HepG2 (cell line): Measurements from ENCODE around the gene PIRT. TPM values are rescaled to one million over a fixed set of nuclear protein-coding genes. Genes with fewer than 3 reads are reported as not detected.
"Not testable (repeated sequence)": the region's sequence is repeated elsewhere in the genome, so short reads cannot be mapped to it uniquely, and the experiment has no call there.

Experiments
- ATAC-seq: fragments of 200-7000 bp; cut with Tn5 transposase; 3 replicates; pipeline ENCODE4 v1.9.1; 2020; ENCODE audit warnings: mild to moderate bottlenecking, moderate library complexity
- BruUV-seq: library from RNA; stranded (reverse); fragments of 400-500 nt; replicated peaks from 2 replicates; lab custom pipeline; 2021; lab: Mats Ljungman, UMichigan
- CTCF ChIA-PET: fragments of 300-600 bp; formaldehyde crosslinking; extraction: SDS; loops from one replicate; lab custom pipeline; 2021; ENCODE audit warnings: low total read pairs, inconsistent platforms, low intra/inter-chr PET ratio; lab: Yijun Ruan, JAX
- POLR2A ChIA-PET: fragments of 350-600 bp; sonication (Branson Sonifier 250); formaldehyde crosslinking; loops from one replicate; lab custom pipeline; 2020; ENCODE audit warnings: antibody characterized with exemption, inconsistent platforms; lab: Yijun Ruan, JAX
- DNase-seq: peaks from one replicate; pipeline ENCODE4 v3.0.0-alpha.2; 2015; ENCODE audit warnings: low spot score
- FAIRE-seq: peaks from 3 replicates; lab custom pipeline; 2011; peaks lifted over from hg19 to GRCh38; lab: Jason Lieb, UNC
- H2AFZ ChIP-seq: one replicate; pipeline ENCODE4 v1.6.1; 2011; ENCODE audit warnings: low read length, inconsistent platforms
- H3K27ac ChIP-seq: fragments of 300-600 bp; 3 replicates; pipeline ENCODE4 v1.8.0; 2011; ENCODE audit warnings: mixed run types, mild to moderate bottlenecking, mixed read lengths, low read length, inconsistent platforms; ENCODE audit not compliant: insufficient read depth; ENCODE audit errors: extremely low read length
- H3K27me3 ChIP-seq, 2 experiments: fragments of 200-600 bp in 1 of 2; 2 replicates in 1 of 2; 3 replicates in 1 of 2; pipeline versions ENCODE4 v1.6.0 to v1.8.0; 2011; ENCODE audit warnings: low read length in 2 of 2, mild to moderate bottlenecking in 2 of 2, moderate library complexity in 2 of 2, inconsistent platforms in 1 of 2; ENCODE audit not compliant: insufficient read depth in 2 of 2, control insufficient read depth in 1 of 2
- H3K36me3 ChIP-seq, 2 experiments: fragments of 200-600 bp in 1 of 2; replicated peaks in 1 of 2; 2 replicates in 1 of 2; 3 replicates in 1 of 2; pipeline versions ENCODE4 v1.5.1 to v1.8.0; 2011; ENCODE audit warnings: low read length in 2 of 2, inconsistent platforms in 1 of 2; ENCODE audit not compliant: insufficient read depth in 2 of 2, control insufficient read depth in 1 of 2
- H3K4me1 ChIP-seq: 2 replicates; pipeline ENCODE4 v1.5.1; 2012; ENCODE audit warnings: low read length, inconsistent platforms; ENCODE audit not compliant: insufficient read depth
- H3K4me2 ChIP-seq: 2 replicates; pipeline ENCODE4 v1.6.0; 2011; ENCODE audit warnings: low read depth, low read length, inconsistent platforms
- H3K4me3 ChIP-seq, 3 experiments: fragments of 200-600 bp in 1 of 3; sonication (generic), shearing (Covaris generic) in 1 of 3; replicated peaks in 1 of 3; 2 replicates each; pipeline ENCODE4 v1.5.1; 2011 to 2016; ENCODE audit warnings: low read length in 3 of 3, inconsistent platforms in 2 of 3, low read depth in 2 of 3, mild to moderate bottlenecking in 2 of 3, control low read depth in 1 of 3, mixed read lengths in 1 of 3; ENCODE audit not compliant: insufficient read depth in 1 of 3
- H3K79me2 ChIP-seq: one replicate; pipeline ENCODE4 v1.6.1; 2011; ENCODE audit warnings: low read length, inconsistent platforms; ENCODE audit not compliant: insufficient read depth
- H3K9ac ChIP-seq: 2 replicates; pipeline ENCODE4 v1.6.0; 2011; ENCODE audit warnings: mild to moderate bottlenecking, low read depth, low read length, inconsistent platforms; ENCODE audit not compliant: insufficient read depth
- H3K9me3 ChIP-seq: 2 replicates; pipeline ENCODE4 v1.5.1; 2012; ENCODE audit warnings: mild to moderate bottlenecking, low read length
- H4K20me1 ChIP-seq: 2 replicates; pipeline ENCODE4 v1.6.0; 2011; ENCODE audit warnings: inconsistent platforms, mild to moderate bottlenecking, low read length, moderate library complexity; ENCODE audit not compliant: insufficient read depth
- ARNTL ChIP-seq: sonication (generic); formaldehyde crosslinking; IDR thresholded peaks from 2 replicates; pipeline ENCODE4 v1.4.0; 2020; ENCODE audit warnings: mild to moderate bottlenecking, missing genetic modification reagents
- BATF2 ChIP-seq: sonication (generic); formaldehyde crosslinking; IDR thresholded peaks from 2 replicates; pipeline ENCODE4 v1.8.0; 2022; ENCODE audit warnings: mild to moderate bottlenecking, missing genetic modification reagents, moderate library complexity
- E2F5 ChIP-seq: sonication (generic); formaldehyde crosslinking; conservative IDR thresholded peaks from 2 replicates; pipeline ENCODE4 v1.4.0; 2020; ENCODE audit warnings: missing genetic modification reagents
- IKZF4 ChIP-seq: sonication (generic); formaldehyde crosslinking; IDR thresholded peaks from 2 replicates; pipeline ENCODE4 v1.5.1; 2020; ENCODE audit warnings: borderline replicate concordance, mild to moderate bottlenecking, low read depth, missing genetic modification reagents; ENCODE audit errors: not compliant biosample characterization
- MLX ChIP-seq: IDR thresholded peaks from 2 replicates; pipeline ENCODE4 v1.6.1; 2016
- SOX13 ChIP-seq, 3 experiments: fragments of 450-650 bp in 1 of 3; sonication (generic) in 1 of 3; formaldehyde crosslinking in 1 of 3; IDR thresholded peaks in 2 of 3; conservative IDR thresholded peaks in 1 of 3; 2 replicates each; pipeline versions ENCODE4 v1.5.0 to v1.6.1; 2016 to 2020; ENCODE audit warnings: antibody characterized with exemption in 1 of 3, mild to moderate bottlenecking in 1 of 3, missing compliant biosample characterization in 1 of 3, missing genetic modification reagents in 1 of 3, moderate library complexity in 1 of 3
- TBX2 ChIP-seq: sonication (generic); formaldehyde crosslinking; IDR thresholded peaks from 2 replicates; pipeline ENCODE4 v1.5.0; 2020; ENCODE audit warnings: missing genetic modification reagents, mild to moderate bottlenecking, borderline replicate concordance
- THAP7 ChIP-seq: sonication (generic); formaldehyde crosslinking; IDR thresholded peaks from 2 replicates; pipeline ENCODE4 v1.8.1; 2023; ENCODE audit warnings: mild to moderate bottlenecking, missing genetic modification reagents
- THAP8 ChIP-seq: sonication (generic); formaldehyde crosslinking; IDR thresholded peaks from 2 replicates; pipeline ENCODE4 v1.5.1; 2020; ENCODE audit warnings: missing genetic modification reagents, mild to moderate bottlenecking, borderline replicate concordance
- ZC3H13 ChIP-seq: sonication (generic); formaldehyde crosslinking; IDR thresholded peaks from 2 replicates; pipeline ENCODE4 v1.8.1; 2023; ENCODE audit warnings: mild to moderate bottlenecking, missing genetic modification reagents, moderate library complexity
- ZNF441 ChIP-seq: sonication (generic); formaldehyde crosslinking; IDR thresholded peaks from 2 replicates; pipeline ENCODE4 v1.7.0; 2021; ENCODE audit warnings: missing genetic modification reagents, borderline replicate concordance
- ZNF773 ChIP-seq: sonication (generic); formaldehyde crosslinking; IDR thresholded peaks from 2 replicates; pipeline ENCODE4 v1.4.0; 2020; ENCODE audit warnings: missing genetic modification reagents, borderline replicate concordance
- ZNF780A ChIP-seq: sonication (generic); formaldehyde crosslinking; IDR thresholded peaks from 2 replicates; pipeline ENCODE4 v1.8.0; 2022; ENCODE audit warnings: mild to moderate bottlenecking, missing genetic modification reagents, moderate library complexity
- ZNF816 ChIP-seq: sonication (generic); formaldehyde crosslinking; IDR thresholded peaks from 2 replicates; pipeline ENCODE4 v1.8.0; 2022; ENCODE audit warnings: missing genetic modification reagents, mild to moderate bottlenecking, borderline replicate concordance
- WGBS: methylation state at CpG from one replicate; pipeline ENCODE4 v1.1.6; 2017; ENCODE audit warnings: low lambda C conversion rate; 5-methylcytosine and 5-hydroxymethylcytosine counted together
- in situ Hi-C: cut with HindIII; loops from 2 replicates; pipeline ENCODE4 v1.10.0; 2017; ENCODE audit warnings: low pct_unique_long_range_greater_than_20kb; ENCODE audit not compliant: extremely low pct_ligation_motif_present
- intact Hi-C: fragments of 100-400 bp; cut with micrococcal nuclease; formaldehyde crosslinking; loops from one replicate; pipeline ENCODE4 v1.10.0; 2022; ENCODE audit not compliant: unreplicated experiment
- polyA plus RNA-seq, 8 experiments: library from polyadenylated mRNA; depleted of rRNA in 3 of 8; stranded (reverse) in 7 of 8; unstranded in 1 of 8; fragments of >200 nt; fragmentation: Illumina TruSeq in 4 of 8; extraction: Trizol in 4 of 8; gene quantifications; 2 replicates each; pipeline versions ENCODE4 v1.2.1 to v1.2.3, GENCODE V29; 2011 to 2016; ENCODE audit warnings: low read depth in 4 of 8, missing spikeins in 1 of 8, mixed read lengths in 1 of 8; ENCODE audit not compliant: insufficient read depth in 1 of 8
- total RNA-seq, 5 experiments: library from RNA; depleted of rRNA; stranded (reverse); fragments of >200 nt; fragmentation: Illumina TruSeq; extraction: Trizol; gene quantifications; 2 replicates each; pipeline ENCODE4 v1.2.3, GENCODE V29; 2016; ENCODE audit warnings: low read depth in 1 of 5

PIRT gene
- total and polyA plus RNA-seq, 2 of the 13 experiments (the other 11 are each of a cell fraction or from before 2014, with no cell fraction given): not detected

GRCh38 chr17:10870336-10871050 is 32.6 kb upstream of the PIRT start:
- Histone ChIP-seq H3K9me3 (no peaks in the 10 kb centered on the region), H3K36me3 (no peaks in the 10 kb centered on the region), H3K4me1 (no peaks in the 10 kb centered on the region), H3K9ac (no peak overlapping the region), H2AFZ (no peak overlapping the region), H3K27me3 (no peaks in the 10 kb centered on the region), H3K79me2 (no peaks in the 10 kb centered on the region), H3K27ac (no peak overlapping the region), H4K20me1 (no peaks in the 10 kb centered on the region), H3K4me2 (no peak overlapping the region), H3K4me3 (no peak overlapping the region)
- in situ Hi-C loops (loop anchor here (10.0 kb wide), 2 partner anchors 1064 to 1114 kb away; no protein-coding TSS in a partner anchor), intact Hi-C loops (no loop called here)
- CTCF ChIA-PET: no interaction called here
- no peak for ATAC-seq
- POLR2A ChIA-PET: no interaction called here
- WGBS: 47% methylated on average over 8 of the region's 8 CpGs
- no peak for FAIRE-seq
- DNase-seq: no peak
- TF ChIP-seq TBX2 (CRISPR knock-in tag) (no peak), MLX (CRISPR knock-in tag) (no peak), ZNF816 (CRISPR knock-in tag) (no peak), ZNF441 (CRISPR knock-in tag) (no peak), SOX13 (IDR thresholded peaks at IDR 0.05) (no peak), SOX13 (CRISPR knock-in tag; conservative IDR thresholded peaks at IDR 0.05 in 1 of 2, IDR thresholded peaks at IDR 0.05 in 1 of 2) (no peak), ZC3H13 (CRISPR knock-in tag) (no peak), ZNF780A (CRISPR knock-in tag) (no peak), THAP7 (CRISPR knock-in tag) (no peak), ARNTL (CRISPR knock-in tag) (no peak), BATF2 (CRISPR knock-in tag) (no peak), THAP8 (CRISPR knock-in tag) (no peak), E2F5 (CRISPR knock-in tag) (no peak), IKZF4 (no peak), ZNF773 (no peak)
- no TSS peak for BruUV-seq

- DNase-seq, H3K27me3 ChIP-seq, H3K4me3 ChIP-seq, H3K36me3 ChIP-seq, H3K4me1 ChIP-seq, H2AFZ ChIP-seq, H3K79me2 ChIP-seq, BruUV-seq, CTCF ChIA-PET, H3K27ac ChIP-seq, in situ Hi-C loops, ATAC-seq, H3K9ac ChIP-seq, H3K9me3 ChIP-seq, FAIRE-seq, POLR2A ChIA-PET, H4K20me1 ChIP-seq, H3K4me2 ChIP-seq, intact Hi-C loops: not testable (repeated sequence)
- 0% methylated on average over 2 of the region's 2 CpGs for WGBS
These were observed 30.9 kb upstream of the PIRT start for GRCh38 chr17:10868744-10869143.
